Transverse colon (tissue), 4 donors: ENCODE measurements around the gene GSDME.

Experiments
- POLR2AphosphoS5 ChIP-seq, 3 donors: sonication (generic); formaldehyde crosslinking; IDR thresholded peaks; one replicate each; pipeline ENCODE4 v1.6.1; 2016; ENCODE audit warnings: antibody characterized with exemption in 3 of 3
- TF ChIP-seq, protein P1 (sequence below), 5 experiments: fragments of 200-600 bp in 3 of 5; fragments of 450-650 bp in 2 of 5; sonication (generic) in 3 of 5; IDR thresholded peaks; 1 replicate in 2 of 5; 2 replicates in 3 of 5; pipeline ENCODE4 v1.5.1; 2016 to 2017; ENCODE audit warnings: antibody characterized with exemption in 5 of 5, inconsistent platforms in 3 of 5, mild to moderate bottlenecking in 2 of 5, moderate library complexity in 1 of 5

- no peak for TF ChIP-seq POLR2AphosphoS5 (IDR thresholded peaks at IDR 0.05)
- TF ChIP-seq, protein P1, sequence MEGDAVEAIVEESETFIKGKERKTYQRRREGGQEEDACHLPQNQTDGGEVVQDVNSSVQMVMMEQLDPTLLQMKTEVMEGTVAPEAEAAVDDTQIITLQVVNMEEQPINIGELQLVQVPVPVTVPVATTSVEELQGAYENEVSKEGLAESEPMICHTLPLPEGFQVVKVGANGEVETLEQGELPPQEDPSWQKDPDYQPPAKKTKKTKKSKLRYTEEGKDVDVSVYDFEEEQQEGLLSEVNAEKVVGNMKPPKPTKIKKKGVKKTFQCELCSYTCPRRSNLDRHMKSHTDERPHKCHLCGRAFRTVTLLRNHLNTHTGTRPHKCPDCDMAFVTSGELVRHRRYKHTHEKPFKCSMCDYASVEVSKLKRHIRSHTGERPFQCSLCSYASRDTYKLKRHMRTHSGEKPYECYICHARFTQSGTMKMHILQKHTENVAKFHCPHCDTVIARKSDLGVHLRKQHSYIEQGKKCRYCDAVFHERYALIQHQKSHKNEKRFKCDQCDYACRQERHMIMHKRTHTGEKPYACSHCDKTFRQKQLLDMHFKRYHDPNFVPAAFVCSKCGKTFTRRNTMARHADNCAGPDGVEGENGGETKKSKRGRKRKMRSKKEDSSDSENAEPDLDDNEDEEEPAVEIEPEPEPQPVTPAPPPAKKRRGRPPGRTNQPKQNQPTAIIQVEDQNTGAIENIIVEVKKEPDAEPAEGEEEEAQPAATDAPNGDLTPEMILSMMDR (IDR thresholded peaks at IDR 0.05) = no peak
These were observed 5.0 kb downstream of the GSDME start for GRCh38 chr7:24752073-24752800.
